Measurements from ENCODE around the gene RGSL1. TPM values are rescaled to one million over a fixed set of nuclear protein-coding genes. Genes with fewer than 3 reads are reported as not detected.
"Not testable (repeated sequence)": the region's sequence is repeated elsewhere in the genome, so short reads cannot be mapped to it uniquely, and the experiment has no call there.

RGSL1 gene
- total RNA-seq, 4 donors from 2014 or later = not detected

GRCh38 chr1:182446033-182446669 lies 3.8 kb upstream of the RGSL1 start:
- no peaks in the 10 kb centered on the region for H3K36me3 ChIP-seq
- no peaks in the 10 kb centered on the region for H3K4me1 ChIP-seq
- TF ChIP-seq CTCF (IDR thresholded peaks at IDR 0.05) (peak in 1 of 2 donors; percentile 41), POLR2AphosphoS5 (IDR thresholded peaks at IDR 0.05) (no peak), EP300 (IDR thresholded peaks at IDR 0.05) (no peak)
- no peak for DNase-seq (ENCODE audit: low spot score in 2 of 2)
- H3K27ac ChIP-seq = no peak overlapping the region
- no peak overlapping the region for H3K4me3 ChIP-seq
- no peaks in the 10 kb centered on the region for H3K9me3 ChIP-seq
- 1% methylated on average over 3 of the region's 3 CpGs for WGBS
- no peaks in the 10 kb centered on the region for H3K27me3 ChIP-seq

GRCh38 chr1:182447124-182447523 lies 2.8 kb upstream of the RGSL1 start:
- not testable (repeated sequence) for DNase-seq (ENCODE audit: low spot score in 2 of 2); H3K36me3 ChIP-seq; H3K27ac ChIP-seq; H3K4me3 ChIP-seq; H3K27me3 ChIP-seq; H3K4me1 ChIP-seq; H3K9me3 ChIP-seq
- 97% methylated on average over 2 of the region's 2 CpGs for WGBS

GRCh38 chr1:182447660-182448059 lies 2.3 kb upstream of the RGSL1 start:
- no peaks in the 10 kb centered on the region for H3K9me3 ChIP-seq
- H3K27me3 ChIP-seq = no peaks in the 10 kb centered on the region
- WGBS = 77% methylated on average over 1 of the region's 1 CpG
- H3K4me3 ChIP-seq = no peak overlapping the region
- no peaks in the 10 kb centered on the region for H3K4me1 ChIP-seq
- TF ChIP-seq CTCF (IDR thresholded peaks at IDR 0.05) (no peak), POLR2A (IDR thresholded peaks at IDR 0.05) (no peak), POLR2AphosphoS5 (IDR thresholded peaks at IDR 0.05) (no peak), EP300 (IDR thresholded peaks at IDR 0.05) (no peak)
- no peaks in the 10 kb centered on the region for H3K36me3 ChIP-seq
- H3K27ac ChIP-seq = no peak overlapping the region
- no peak for DNase-seq (ENCODE audit: low spot score in 2 of 2)

GRCh38 chr1:182453631-182454030 lies 3.7 kb downstream of the RGSL1 start:
- Histone ChIP-seq H3K4me3 (no peak overlapping the region), H3K27me3 (no peaks in the 10 kb centered on the region), H3K36me3 (no peaks in the 10 kb centered on the region), H3K4me1 (no peaks in the 10 kb centered on the region), H3K27ac (no peak overlapping the region), H3K9me3 (no peaks in the 10 kb centered on the region)
- TF ChIP-seq POLR2AphosphoS5 (IDR thresholded peaks at IDR 0.05) = no peak
- WGBS = 66% methylated on average over 7 of the region's 7 CpGs
- DNase-seq (ENCODE audit: low spot score in 2 of 2) = no peak

- H3K27me3 ChIP-seq = no peaks in the 10 kb centered on the region
- H3K4me3 ChIP-seq = no peak overlapping the region
- no peak overlapping the region for H3K27ac ChIP-seq
- WGBS = 91% methylated on average over 3 of the region's 3 CpGs
- H3K36me3 ChIP-seq = no peaks in the 10 kb centered on the region
- no peaks in the 10 kb centered on the region for H3K9me3 ChIP-seq
- DNase-seq (ENCODE audit: low spot score in 2 of 2) = no peak
- no peaks in the 10 kb centered on the region for H3K4me1 ChIP-seq
- no peak for TF ChIP-seq CTCF (IDR thresholded peaks at IDR 0.05)
- no peak for TF ChIP-seq EP300 (IDR thresholded peaks at IDR 0.05)
- TF ChIP-seq POLR2A (IDR thresholded peaks at IDR 0.05) = no peak
- TF ChIP-seq POLR2AphosphoS5 (IDR thresholded peaks at IDR 0.05) = no peak
Measured at GRCh38 chr1:182457844-182458243, 7.9 kb downstream of the RGSL1 start.

- DNase-seq (ENCODE audit: low spot score in 2 of 2) = no peak
- Histone ChIP-seq H3K27me3 (no peaks in the 10 kb centered on the region), H3K9me3 (no peaks in the 10 kb centered on the region), H3K36me3 (no peaks in the 10 kb centered on the region), H3K4me3 (no peak overlapping the region), H3K27ac (no peak overlapping the region), H3K4me1 (no peaks in the 10 kb centered on the region)
- 89% methylated on average over 3 of the region's 3 CpGs for whole genome bisulfite sequencing
- TF ChIP-seq CTCF (IDR thresholded peaks at IDR 0.05) (no peak), EP300 (IDR thresholded peaks at IDR 0.05) (no peak), POLR2AphosphoS5 (IDR thresholded peaks at IDR 0.05) (no peak), POLR2A (IDR thresholded peaks at IDR 0.05) (no peak)
Measured at GRCh38 chr1:182459949-182460348, 10.0 kb downstream of the RGSL1 start.

Measured in suprapubic skin (tissue), 4 donors.